ENCODE data around the gene MBOAT1. TPM values are rescaled to one million over a fixed set of nuclear protein-coding genes. Genes with fewer than 3 reads are reported as not detected.

MBOAT1 gene
- polyA plus RNA-seq, 1 of the 3 experiments (the other 2 are of a cell fraction), result 3.0 TPM

- POLR2A ChIA-PET, result no interaction called here
- Histone ChIP-seq H3K9me3 (no peaks in the 10 kb centered on the region), H3K36me3 (replicated peaks in 1 of 2; ENCODE audit: control insufficient read depth in 1 of 2, insufficient read depth in 2 of 2, low read length in 1 of 2) (no peaks in the 10 kb centered on the region), H4K20me1 (ENCODE audit: insufficient read depth) (no peaks in the 10 kb centered on the region), H3K4me2 (no peak overlapping the region), H3K27me3 (ENCODE audit: insufficient read depth) (no peaks in the 10 kb centered on the region), H2AFZ (ENCODE audit: low read depth) (no peak overlapping the region), H3F3A (replicated peaks; ENCODE audit: insufficient read depth) (no peaks in the 10 kb centered on the region), H3K4me3 (ENCODE audit: low read depth in 2 of 2, low read length in 1 of 2) (no peak overlapping the region), H3K79me2 (ENCODE audit: insufficient read depth) (0 out of 2 replicates have a peak, but pooled peaks cover 3% of the 10 kb centered on the region), H3K9ac (no peak overlapping the region), H3K4me1 (ENCODE audit: control insufficient read depth in 1 of 2, insufficient read depth in 2 of 2, low read depth in 1 of 2, low read length in 1 of 2) (peaks cover 8 to 14% of the 10 kb centered on the region in 2 experiments; a peak in 2 of 4 replicates), H3K9me2 (no peaks in the 10 kb centered on the region), H3K27ac (ENCODE audit: low read depth in 2 of 2, low read length in 1 of 2) (no peak overlapping the region)
- DNase-seq, result no peak
- CTCF ChIA-PET, result interaction anchor here (0.9 kb wide), 1 partner anchor 186 kb away, joined by 3 read pairs; the partner anchor contains the start of gene E2F3
- TF ChIP-seq TAF1 (IDR thresholded peaks at IDR 0.05; ENCODE audit: borderline replicate concordance, low read depth, low read length) (no peak), ZBTB33 (IDR thresholded peaks at IDR 0.05; ENCODE audit: borderline replicate concordance, low read depth) (no peak), EZH2phosphoT487 (IDR thresholded peaks at IDR 0.05; ENCODE audit: borderline replicate concordance, low read depth) (no peak), GATA2 (CRISPR knock-in tag; IDR thresholded peaks at IDR 0.05) (no peak), EP300 (IDR thresholded peaks at IDR 0.05; ENCODE audit: borderline replicate concordance in 1 of 2, low read depth in 1 of 2, low read length in 1 of 2) (no peak), PBX3 (IDR thresholded peaks at IDR 0.05) (no peak), USF2 (IDR thresholded peaks at IDR 0.05; ENCODE audit: borderline replicate concordance, low read depth, low read length) (no peak), MXI1 (IDR thresholded peaks at IDR 0.05; ENCODE audit: low read depth, low read length) (no peak), JUND (IDR thresholded peaks at IDR 0.05) (no peak), RCOR1 (IDR thresholded peaks at IDR 0.05; ENCODE audit: low read length) (no peak), RAD21 (IDR thresholded peaks at IDR 0.05; ENCODE audit: low read length) (no peak), IRF3 (IDR thresholded peaks at IDR 0.05; ENCODE audit: low read depth, low read length) (no peak), TCF12 (IDR thresholded peaks at IDR 0.05) (no peak), USF1 (IDR thresholded peaks at IDR 0.05; ENCODE audit: borderline replicate concordance, low read depth) (no peak), SMC3 (IDR thresholded peaks at IDR 0.05; ENCODE audit: low read depth, low read length) (no peak), ELF1 (IDR thresholded peaks at IDR 0.05) (no peak), NFIC (IDR thresholded peaks at IDR 0.05; ENCODE audit: borderline replicate concordance) (no peak), RFX5 (IDR thresholded peaks at IDR 0.05; ENCODE audit: low read length) (no peak), YY1 (IDR thresholded peaks at IDR 0.05; ENCODE audit: low read depth) (no peak)
Measured at GRCh38 chr6:20215310-20215709, 3.0 kb upstream of the MBOAT1 start.

Data from SK-N-SH (cell line).